ENCODE measurements around the gene GRK2. TPM values are rescaled to one million over a fixed set of nuclear protein-coding genes. Genes with fewer than 3 reads are reported as not detected.

Gene GRK2
- total and polyA plus RNA-seq, 2 of the 13 experiments (the other 11 are each of a cell fraction or from before 2014, with no cell fraction given), result 31.3 to 42.4 TPM

- no peak for TF ChIP-seq RERE (CRISPR knock-in tag; IDR thresholded peaks at IDR 0.05; ENCODE audit: low read depth)
- TF ChIP-seq RNF219 (CRISPR knock-in tag; IDR thresholded peaks at IDR 0.05), result no peak
- no peak for TF ChIP-seq ZNF382 (CRISPR knock-in tag; IDR thresholded peaks at IDR 0.05; ENCODE audit: borderline replicate concordance)
- TF ChIP-seq FOXA3 (CRISPR knock-in tag; IDR thresholded peaks at IDR 0.05), result peak; percentile 50
- TF ChIP-seq SOX5 (CRISPR knock-in tag; IDR thresholded peaks at IDR 0.05; ENCODE audit: borderline replicate concordance), result peak; percentile 80
- no peak for TF ChIP-seq NR3C1 (CRISPR knock-in tag; IDR thresholded peaks at IDR 0.05)
- no peak for TF ChIP-seq RORA (CRISPR knock-in tag; IDR thresholded peaks at IDR 0.05)
- no peak for TF ChIP-seq ZNF318 (CRISPR knock-in tag; IDR thresholded peaks at IDR 0.05)
- TF ChIP-seq ZNF331 (CRISPR knock-in tag; IDR thresholded peaks at IDR 0.05), result peak; percentile 96
- no peak for TF ChIP-seq ZNF234 (CRISPR knock-in tag; conservative IDR thresholded peaks at IDR 0.05)
- TF ChIP-seq MYNN (CRISPR knock-in tag; IDR thresholded peaks at IDR 0.05; ENCODE audit: low read depth), result peak; percentile 83
- TF ChIP-seq TARDBP (CRISPR knock-in tag; IDR thresholded peaks at IDR 0.05), result peak; percentile 31; the same call in 1 of the 2 replicates
These were observed 26.3 kb upstream of the GRK2 start (continued) for GRCh38 chr11:67239783-67240575.

Measured in HepG2 (cell line).